ENCODE measurements around the gene ARHGEF6. TPM values are rescaled to one million over a fixed set of nuclear protein-coding genes. Genes with fewer than 3 reads are reported as not detected.

The ARHGEF6 gene
- polyA plus RNA-seq, 1 experiment, result 6.8 TPM

DNA sequence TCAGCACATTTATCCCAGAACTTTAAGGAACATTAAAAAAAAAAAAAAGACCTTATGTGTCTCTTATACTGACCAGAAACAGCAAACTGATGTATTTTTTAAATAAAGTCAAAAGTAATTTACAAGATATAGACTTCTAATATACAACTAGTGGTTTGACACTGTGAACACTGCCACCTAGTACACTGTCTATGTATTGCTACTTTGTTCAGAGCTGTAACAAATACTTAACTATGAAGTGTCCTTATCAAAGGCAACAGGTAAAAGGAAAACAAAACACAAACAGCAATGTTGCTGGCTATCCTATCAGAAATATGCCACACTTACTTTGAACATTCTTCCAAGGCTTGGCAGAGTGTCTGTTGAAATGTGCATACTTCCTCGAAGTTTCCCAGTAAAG lies 72.4 kb downstream of the ARHGEF6 start:
- ChIA-PET POLR2A (no interaction called here), CTCF (interaction anchor here (0.7 to 1.1 kb wide), 4 partner anchors 10 to 218 kb away, joined by 3 to 4 read pairs (median 4); no protein-coding TSS in a partner anchor)
- Histone ChIP-seq H3K27me3 (ENCODE audit: control insufficient read depth, insufficient read depth, low read length) (no peaks in the 10 kb centered on the region), H3K4me3 (ENCODE audit: low read depth, low read length) (no peak overlapping the region), H3K9me3 (ENCODE audit: control insufficient read depth, insufficient read depth, low read length) (no peaks in the 10 kb centered on the region), H3K27ac (ENCODE audit: low read depth, low read length) (no peak overlapping the region)
- no peak for DNase-seq (ENCODE audit: low read depth, low spot score)
- TF ChIP-seq, protein P1, sequence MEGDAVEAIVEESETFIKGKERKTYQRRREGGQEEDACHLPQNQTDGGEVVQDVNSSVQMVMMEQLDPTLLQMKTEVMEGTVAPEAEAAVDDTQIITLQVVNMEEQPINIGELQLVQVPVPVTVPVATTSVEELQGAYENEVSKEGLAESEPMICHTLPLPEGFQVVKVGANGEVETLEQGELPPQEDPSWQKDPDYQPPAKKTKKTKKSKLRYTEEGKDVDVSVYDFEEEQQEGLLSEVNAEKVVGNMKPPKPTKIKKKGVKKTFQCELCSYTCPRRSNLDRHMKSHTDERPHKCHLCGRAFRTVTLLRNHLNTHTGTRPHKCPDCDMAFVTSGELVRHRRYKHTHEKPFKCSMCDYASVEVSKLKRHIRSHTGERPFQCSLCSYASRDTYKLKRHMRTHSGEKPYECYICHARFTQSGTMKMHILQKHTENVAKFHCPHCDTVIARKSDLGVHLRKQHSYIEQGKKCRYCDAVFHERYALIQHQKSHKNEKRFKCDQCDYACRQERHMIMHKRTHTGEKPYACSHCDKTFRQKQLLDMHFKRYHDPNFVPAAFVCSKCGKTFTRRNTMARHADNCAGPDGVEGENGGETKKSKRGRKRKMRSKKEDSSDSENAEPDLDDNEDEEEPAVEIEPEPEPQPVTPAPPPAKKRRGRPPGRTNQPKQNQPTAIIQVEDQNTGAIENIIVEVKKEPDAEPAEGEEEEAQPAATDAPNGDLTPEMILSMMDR (IDR thresholded peaks at IDR 0.05; ENCODE audit: low read depth, low read length), result peak; percentile 44

DNA sequence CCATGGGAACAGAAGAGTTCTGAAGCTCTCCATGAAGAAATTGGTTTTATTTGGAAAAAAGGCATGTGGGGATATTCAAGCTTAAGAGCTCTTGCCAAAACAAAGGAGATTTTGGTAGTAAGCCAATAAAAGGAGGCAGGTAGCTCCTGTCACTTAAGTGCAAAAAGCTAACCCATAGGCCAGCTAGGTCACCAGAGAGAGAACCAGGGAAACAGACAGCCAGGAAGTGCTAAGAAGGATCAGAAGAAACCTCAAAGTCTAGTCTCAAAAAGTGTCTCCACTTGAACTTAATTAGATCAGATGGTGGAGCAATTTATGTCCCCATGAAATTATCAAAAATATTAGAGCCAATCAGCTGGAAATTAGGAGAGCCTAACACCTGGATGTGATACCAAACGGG lies 83.6 kb downstream of the ARHGEF6 start:
- TF ChIP-seq, protein P1 (IDR thresholded peaks at IDR 0.05; ENCODE audit: low read depth, low read length), result no peak
- ChIA-PET CTCF (interaction anchor here (1.1 to 1.9 kb wide), 2 partner anchors 89 to 429 kb away, joined by 4 to 5 read pairs; no protein-coding TSS in a partner anchor), POLR2A (no interaction called here)
- Histone ChIP-seq H3K9me3 (ENCODE audit: control insufficient read depth, insufficient read depth, low read length) (no peaks in the 10 kb centered on the region), H3K4me3 (ENCODE audit: low read depth, low read length) (no peak overlapping the region), H3K27me3 (ENCODE audit: control insufficient read depth, insufficient read depth, low read length) (no peaks in the 10 kb centered on the region), H3K27ac (ENCODE audit: low read depth, low read length) (no peak overlapping the region)
- DNase-seq (ENCODE audit: low read depth, low spot score), result no peak

DNA sequence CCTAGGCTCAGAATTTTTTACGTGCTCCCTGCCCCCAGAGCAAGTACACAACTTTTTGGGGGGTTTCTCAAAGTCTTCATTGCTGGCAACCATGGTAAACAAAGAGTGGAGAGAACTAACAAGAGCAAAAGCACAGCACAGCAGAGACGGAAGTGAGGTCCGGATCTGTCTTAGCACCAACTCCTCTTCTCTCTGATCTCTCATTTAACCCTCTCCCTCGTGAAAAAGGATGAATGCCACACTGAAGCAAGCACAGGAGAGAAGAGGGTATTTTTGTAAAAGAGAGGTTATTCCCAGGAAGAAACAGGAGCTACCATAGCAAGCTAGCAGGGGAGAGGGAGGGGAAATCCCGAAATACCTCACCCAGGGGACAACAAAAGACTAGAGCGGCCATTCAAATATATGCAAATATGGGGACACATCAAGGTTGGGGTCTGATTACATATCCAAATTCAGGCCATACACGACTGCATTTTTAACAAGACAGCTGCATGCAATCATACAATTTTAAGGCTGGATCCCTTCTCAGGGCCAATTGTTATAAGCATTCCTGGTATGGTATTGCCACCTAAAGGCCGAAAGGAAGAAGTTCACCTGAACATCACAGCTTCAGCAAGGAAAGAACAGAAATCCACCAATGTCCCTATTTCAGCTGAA lies 86.2 kb downstream of the ARHGEF6 start:
- H3K27me3 ChIP-seq (ENCODE audit: control insufficient read depth, insufficient read depth, low read length), result no peaks in the 10 kb centered on the region
- H3K27ac ChIP-seq (ENCODE audit: low read depth, low read length), result no peak overlapping the region
- CTCF ChIA-PET, result interaction anchor here (0.5 to 2.1 kb wide), 7 partner anchors 15 to 637 kb away, joined by 3 to 9 read pairs (median 4); no protein-coding TSS in a partner anchor
- no peak for DNase-seq (ENCODE audit: low read depth, low spot score)
- POLR2A ChIA-PET, result no interaction called here
- TF ChIP-seq, protein P1 (IDR thresholded peaks at IDR 0.05; ENCODE audit: low read depth, low read length), result peak; percentile 67
- no peak overlapping the region for H3K4me3 ChIP-seq (ENCODE audit: low read depth, low read length)
- H3K9me3 ChIP-seq (ENCODE audit: control insufficient read depth, insufficient read depth, low read length), result no peaks in the 10 kb centered on the region

DNA sequence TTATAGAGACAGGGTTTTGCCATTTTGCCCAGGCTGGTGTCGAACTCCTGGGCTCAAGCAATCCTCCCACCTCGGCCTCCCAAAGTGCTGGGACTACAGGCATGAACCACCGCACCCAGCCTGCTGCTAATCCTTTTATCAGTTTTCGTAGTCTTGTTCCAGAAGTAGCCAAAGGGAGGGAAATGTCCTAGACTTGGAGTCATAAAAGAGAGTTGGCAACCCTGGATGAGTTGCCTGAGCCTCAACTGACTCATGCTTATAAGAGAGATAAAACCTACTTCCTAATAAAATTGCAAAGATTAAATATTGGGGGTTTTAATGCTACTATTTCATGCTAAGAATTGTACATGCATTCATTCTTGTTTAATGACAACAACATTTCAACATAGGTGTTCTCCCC lies 88.5 kb downstream of the ARHGEF6 start:
- ChIA-PET CTCF (no interaction called here), POLR2A (no interaction called here)
- TF ChIP-seq, protein P1 (IDR thresholded peaks at IDR 0.05; ENCODE audit: low read depth, low read length), result no peak
- no peaks in the 10 kb centered on the region for H3K9me3 ChIP-seq (ENCODE audit: control insufficient read depth, insufficient read depth, low read length)
- H3K27ac ChIP-seq (ENCODE audit: low read depth, low read length), result no peak overlapping the region
- H3K4me3 ChIP-seq (ENCODE audit: low read depth, low read length), result no peak overlapping the region
- DNase-seq (ENCODE audit: low read depth, low spot score), result no peak
- H3K27me3 ChIP-seq (ENCODE audit: control insufficient read depth, insufficient read depth, low read length), result no peaks in the 10 kb centered on the region

DNA sequence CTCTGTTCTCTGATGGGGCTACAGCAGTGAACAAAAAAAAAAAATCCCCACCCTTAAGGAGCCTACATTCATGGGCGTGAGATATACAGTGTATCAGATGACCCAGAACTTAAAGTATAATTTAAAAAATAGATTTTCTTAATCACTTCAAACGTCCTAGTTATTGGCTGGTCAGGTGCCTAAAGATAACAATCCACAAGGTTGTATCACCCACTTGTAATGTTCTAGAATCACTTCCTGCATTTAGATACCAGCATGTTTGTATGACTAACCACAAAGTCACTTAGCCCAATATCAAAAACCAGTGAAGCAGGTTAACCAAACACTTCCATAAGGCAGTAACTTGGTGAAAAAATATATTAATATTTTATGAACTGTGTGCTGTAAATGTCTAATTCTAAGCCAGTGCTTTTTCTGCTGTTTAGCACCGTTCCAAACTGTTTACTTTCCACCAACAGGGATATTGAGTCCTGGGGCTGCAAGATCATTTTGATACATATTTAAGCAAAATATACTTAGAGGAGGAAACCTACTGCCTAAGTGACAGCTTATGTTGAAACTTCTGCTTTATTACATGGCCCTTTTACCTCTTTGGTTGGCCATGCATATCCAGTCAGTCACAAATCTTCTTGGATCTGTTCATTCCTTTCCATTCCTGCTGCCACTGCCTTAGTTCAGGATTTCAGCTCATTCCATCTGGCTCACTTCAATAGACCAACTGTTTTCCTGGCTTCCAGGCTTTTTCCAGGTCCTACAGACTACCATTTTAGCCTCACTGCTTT lies 89.5 kb downstream of the ARHGEF6 start:
- H3K27me3 ChIP-seq (ENCODE audit: control insufficient read depth, insufficient read depth, low read length), result no peaks in the 10 kb centered on the region
- H3K27ac ChIP-seq (ENCODE audit: low read depth, low read length), result no peak overlapping the region
- ChIA-PET POLR2A (no interaction called here), CTCF (no interaction called here)
- TF ChIP-seq, protein P1 (IDR thresholded peaks at IDR 0.05; ENCODE audit: low read depth, low read length), result no peak
- no peak for DNase-seq (ENCODE audit: low read depth, low spot score)
- H3K9me3 ChIP-seq (ENCODE audit: control insufficient read depth, insufficient read depth, low read length), result no peaks in the 10 kb centered on the region
- H3K4me3 ChIP-seq (ENCODE audit: low read depth, low read length), result no peak overlapping the region
